ENCODE measurements around the gene MRPL18. TPM values are rescaled to one million over a fixed set of nuclear protein-coding genes. Genes with fewer than 3 reads are reported as not detected.

The MRPL18 gene
- total and polyA plus RNA-seq, 9 of the 15 experiments (the other 6 are each of a cell fraction or from before 2014, with no cell fraction given): 149 to 456 (median 196) TPM

- peak; percentile 85; the same call in 1 of the 2 replicates for TF ChIP-seq ELK3 (CRISPR knock-in tag; IDR thresholded peaks at IDR 0.05)
- peak; percentile 77 for TF ChIP-seq PHF20 (IDR thresholded peaks at IDR 0.05; ENCODE audit: partially characterized antibody)
- TF ChIP-seq STAT5B (CRISPR knock-in tag; IDR thresholded peaks at IDR 0.05): no peak
- TF ChIP-seq NR2C2 (CRISPR knock-in tag; IDR thresholded peaks at IDR 0.05): peak; percentile 23; the same call in 1 of the 2 replicates
- no peak for TF ChIP-seq NR2C2 (tag; IDR thresholded peaks at IDR 0.05)
- TF ChIP-seq MEIS2 (IDR thresholded peaks at IDR 0.05; ENCODE audit: partially characterized antibody): peak; percentile 85
- 0 out of 2 replicates have a peak, but pooled peaks have one; percentile 11 for TF ChIP-seq SMC3 (conservative IDR thresholded peaks at IDR 0.05; ENCODE audit: insufficient read depth, low read depth, low read length)
- TF ChIP-seq ASH1L (IDR thresholded peaks at IDR 0.05; ENCODE audit: borderline replicate concordance, low read depth, partially characterized antibody): no peak
- peak; percentile 47; the same call in 1 of the 2 replicates for TF ChIP-seq RNF2 (IDR thresholded peaks at IDR 0.05)
- no peak for TF ChIP-seq GTF3C2 (IDR thresholded peaks at IDR 0.05; ENCODE audit: borderline replicate concordance, extremely low read depth, insufficient read length)
- TF ChIP-seq RCOR1 (IDR thresholded peaks at IDR 0.05; ENCODE audit: borderline replicate concordance in 1 of 2, low read depth in 2 of 2, low read length in 2 of 2): peak in 1 of 2 experiments; percentile 69; a peak in 2 of 4 replicates
- TF ChIP-seq MEF2A (IDR thresholded peaks at IDR 0.05; ENCODE audit: control insufficient read depth, low read depth, low read length): no peak
- peak; percentile 80 for TF ChIP-seq HNRNPLL (IDR thresholded peaks at IDR 0.05; ENCODE audit: low read depth, low read length, poor library complexity, severe bottlenecking)
- no peak for TF ChIP-seq ZNF274 (IDR thresholded peaks at IDR 0.05; ENCODE audit: borderline replicate concordance, low read depth, low read length)
- no peak for TF ChIP-seq ELF4 (CRISPR knock-in tag; IDR thresholded peaks at IDR 0.05)
- TF ChIP-seq MAFF (IDR thresholded peaks at IDR 0.05; ENCODE audit: low read length): no peak
- TF ChIP-seq ZNF133 (CRISPR knock-in tag; IDR thresholded peaks at IDR 0.05): 0 out of 2 replicates have a peak, but pooled peaks have one; percentile 30
- no peak for TF ChIP-seq CREB3 (tag; conservative IDR thresholded peaks at IDR 0.05; ENCODE audit: low read depth)
- TF ChIP-seq CTCFL (IDR thresholded peaks at IDR 0.05; ENCODE audit: borderline replicate concordance, insufficient read depth, low read depth, low read length, poor library complexity, severe bottlenecking): no peak
- TF ChIP-seq ZFP36 (IDR thresholded peaks at IDR 0.05; ENCODE audit: low read depth, low read length, partially characterized antibody): no peak
Observed at GRCh38 chr6:159789377-159790148, 704 bp upstream of the MRPL18 start, which contains the start of gene TCP1 (continued).

Data from K562 (cell line).